HG03095 (cell line): Measurements from ENCODE around the gene BLM.
"Not testable (repeated sequence)": the region's sequence is repeated elsewhere in the genome, so short reads cannot be mapped to it uniquely, and the experiment has no call there.

ENCODE experiments used
- ATAC-seq: cut with Tn5 transposase; IDR thresholded peaks from one replicate; pipeline ENCODE4 v1.9.1; 2021; ENCODE audit warnings: moderate library complexity; ENCODE audit not compliant: unreplicated experiment

Gene BLM

DNA sequence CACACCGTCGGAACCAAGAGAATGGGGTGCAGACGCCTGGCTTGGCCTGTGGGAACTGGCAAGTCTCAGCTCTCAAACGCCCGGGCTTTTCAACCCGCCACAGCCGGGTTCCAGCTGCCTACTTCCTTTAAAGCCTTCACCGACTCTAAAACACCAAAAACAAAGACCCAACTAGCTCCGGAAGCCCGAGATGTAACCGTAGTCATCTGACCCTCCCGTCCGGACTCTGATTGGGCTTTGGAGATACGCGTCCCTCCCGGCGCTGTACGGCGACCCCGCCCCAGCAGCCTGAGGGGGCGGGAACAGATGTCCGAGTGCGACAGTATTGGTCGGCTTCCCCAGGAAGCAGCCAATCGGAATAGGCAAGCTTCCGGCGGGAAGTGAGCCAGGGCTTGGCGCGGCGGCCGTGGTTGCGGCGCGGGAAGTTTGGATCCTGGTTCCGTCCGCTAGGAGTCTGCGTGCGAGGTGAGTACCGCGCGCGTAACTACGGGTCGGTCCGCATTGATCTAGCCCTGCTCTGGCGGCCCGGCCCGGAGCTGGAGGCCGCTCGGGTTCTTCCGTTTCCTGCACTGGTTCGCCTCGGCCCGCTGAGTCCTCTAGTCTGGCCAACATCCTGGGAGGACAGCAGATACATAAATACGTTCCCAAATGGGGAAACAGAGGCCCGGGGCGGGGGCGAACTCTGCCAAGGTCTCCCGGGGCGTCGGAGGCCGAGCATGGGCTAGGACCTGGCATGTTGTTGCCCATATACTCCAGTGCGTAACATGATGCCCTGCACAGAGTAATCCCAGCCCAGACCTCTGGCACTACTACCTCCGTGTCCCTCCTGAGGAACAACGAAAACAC lies at the start of gene BLM:
Gene BLM (plus strand): TSS at position 371 of the 846 bp plus-strand sequence. CDS start 30,047 bp downstream, outside the sequence.
- ATAC-seq = peak; percentile 99

DNA sequence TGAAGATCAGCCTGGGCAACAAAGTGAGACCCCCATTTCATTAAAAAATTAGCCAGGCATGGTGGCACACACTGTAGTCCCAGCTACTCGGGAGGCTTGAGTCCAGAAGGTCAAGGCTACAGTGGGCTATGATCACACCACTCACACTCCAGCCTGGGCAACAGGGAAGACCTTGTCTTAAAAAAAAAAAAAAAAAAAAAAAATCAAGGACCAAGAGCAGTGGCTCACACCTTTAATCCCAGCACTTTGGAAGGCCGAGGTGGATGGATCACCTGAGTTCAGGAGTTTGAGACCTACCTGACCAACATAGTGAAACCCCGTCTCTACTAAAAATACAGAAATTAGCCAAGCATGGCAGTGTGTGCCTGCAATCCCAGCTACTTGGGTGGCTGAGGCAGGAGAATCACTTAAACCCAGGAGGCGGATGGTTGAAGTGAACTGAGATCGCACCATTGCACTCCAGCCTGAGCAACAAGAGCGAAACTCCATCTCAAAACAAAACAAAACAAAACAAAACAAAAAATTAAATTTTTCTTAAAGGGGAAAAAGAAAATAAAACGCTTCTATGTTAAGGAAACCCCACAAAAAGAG lies 49.3 kb upstream of the BLM start:
- ATAC-seq = not testable (repeated sequence)

DNA sequence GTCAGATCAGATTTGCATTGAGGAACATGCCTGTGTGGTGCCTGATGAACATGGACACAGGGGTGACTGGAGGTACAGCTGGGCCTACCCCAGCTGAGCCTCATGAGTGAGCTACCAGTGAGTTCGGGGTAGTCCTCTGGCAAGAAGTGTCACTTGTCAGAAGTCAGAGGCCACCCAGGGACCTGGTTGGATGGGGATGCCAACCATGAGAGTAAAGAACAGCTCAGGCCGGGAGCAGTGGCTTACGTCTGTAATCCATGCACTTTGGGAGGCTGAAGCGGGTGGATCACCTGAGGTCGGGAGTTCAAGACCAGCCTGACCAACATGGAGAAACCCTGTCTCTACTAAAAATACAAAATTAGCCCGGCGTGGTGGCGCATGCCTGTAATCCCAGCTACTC lies 46.5 kb upstream of the BLM start:
- ATAC-seq = not testable (repeated sequence)

DNA sequence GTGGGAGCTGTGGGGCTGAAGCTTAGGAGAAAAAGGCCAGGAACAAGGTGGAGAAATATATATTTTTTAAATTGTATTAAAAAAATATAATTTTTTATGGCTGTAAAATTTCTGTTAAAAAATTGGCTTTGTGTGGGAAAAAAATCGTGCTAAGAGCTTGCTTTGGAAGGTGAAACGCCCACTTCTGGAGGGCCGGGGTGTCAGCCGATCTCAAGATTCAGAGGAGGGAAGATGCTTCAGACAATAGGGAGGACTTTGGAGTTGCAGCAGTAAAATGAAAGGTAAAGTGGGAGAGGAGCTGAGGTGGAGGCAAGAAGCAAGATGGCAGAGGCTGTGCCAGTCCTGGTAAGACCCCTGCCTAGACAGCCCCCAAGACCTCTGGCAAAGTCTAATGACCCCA lies 45.9 kb upstream of the BLM start:
- no peak for ATAC-seq

DNA sequence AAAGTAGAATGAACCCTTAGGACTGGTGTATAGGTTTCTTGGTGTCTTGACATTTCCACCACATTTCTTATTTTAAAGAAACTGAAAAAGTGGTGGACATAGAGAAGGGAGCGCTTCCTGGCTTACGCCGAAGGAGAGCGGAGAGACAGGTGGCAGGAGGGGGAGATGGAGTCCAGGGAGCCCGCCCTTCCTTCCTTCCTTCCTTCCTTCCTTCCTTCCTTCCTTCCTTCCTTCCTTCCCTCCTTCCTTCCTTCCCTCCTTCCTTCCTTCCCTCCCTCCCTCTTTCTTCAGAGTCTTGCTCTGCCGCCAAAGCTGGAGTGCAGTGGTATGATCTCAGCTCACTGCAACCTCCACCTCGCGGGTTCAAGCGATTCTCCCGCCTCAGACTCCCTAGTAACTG lies 43.8 kb upstream of the BLM start:
- not testable (repeated sequence) for ATAC-seq

- ATAC-seq = no peak
These were observed 42.7 kb upstream of the BLM start for GRCh38 chr15:90674476-90674875.

DNA sequence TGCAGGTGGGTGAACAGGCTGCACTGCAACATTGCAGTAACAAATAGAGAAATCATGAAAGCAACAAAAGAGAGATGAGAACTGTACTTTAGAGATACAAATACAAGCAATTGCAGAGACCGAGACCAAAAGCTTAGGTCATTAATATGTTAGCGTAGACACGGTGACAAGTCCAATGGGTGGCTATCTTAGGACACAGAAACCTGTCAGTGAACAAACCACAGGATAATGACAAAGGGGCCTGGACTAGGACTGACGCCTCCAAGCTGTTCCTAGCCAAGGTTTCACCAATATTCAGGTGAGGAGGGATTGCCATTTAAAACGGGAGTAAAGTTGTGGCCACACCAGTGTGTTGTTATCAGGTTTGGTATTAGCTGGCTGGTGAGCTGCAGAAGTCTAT lies 41.7 kb upstream of the BLM start:
- no peak for ATAC-seq

- ATAC-seq = no peak
These were observed 39.0 kb upstream of the BLM start for GRCh38 chr15:90677807-90678790.

GRCh38 chr15:90679959-90680358 lies 37.2 kb upstream of the BLM start:
- ATAC-seq = no peak

DNA sequence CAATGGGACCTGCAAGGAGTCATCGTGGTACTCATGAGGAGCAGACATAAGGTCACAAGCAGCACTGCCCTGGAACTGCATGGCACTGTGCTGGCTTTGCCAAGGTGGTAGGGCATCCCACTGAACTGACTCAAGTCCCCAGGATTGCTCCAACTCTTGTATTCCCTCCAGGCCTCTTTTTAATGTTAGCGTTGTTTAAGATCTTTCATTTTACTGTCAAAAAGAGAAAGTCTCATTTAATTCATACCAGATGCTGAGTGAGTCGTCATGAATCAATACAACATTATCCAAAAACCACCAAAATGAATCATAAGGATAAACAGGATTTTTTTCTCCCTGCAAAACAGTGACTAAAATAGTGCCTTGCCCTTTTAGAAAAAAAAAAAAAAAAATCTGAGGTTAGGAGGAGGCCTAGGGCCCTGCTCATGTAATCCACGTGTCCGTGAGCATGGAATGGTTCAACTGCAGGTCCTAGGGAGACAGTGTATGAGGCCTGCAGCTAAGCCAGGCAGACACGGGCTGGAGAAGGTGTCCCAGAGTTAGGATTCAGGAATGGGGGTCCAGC lies 36.7 kb upstream of the BLM start:
- no peak for ATAC-seq

GRCh38 chr15:90681056-90681455 lies 36.1 kb upstream of the BLM start:
- no peak for ATAC-seq

DNA sequence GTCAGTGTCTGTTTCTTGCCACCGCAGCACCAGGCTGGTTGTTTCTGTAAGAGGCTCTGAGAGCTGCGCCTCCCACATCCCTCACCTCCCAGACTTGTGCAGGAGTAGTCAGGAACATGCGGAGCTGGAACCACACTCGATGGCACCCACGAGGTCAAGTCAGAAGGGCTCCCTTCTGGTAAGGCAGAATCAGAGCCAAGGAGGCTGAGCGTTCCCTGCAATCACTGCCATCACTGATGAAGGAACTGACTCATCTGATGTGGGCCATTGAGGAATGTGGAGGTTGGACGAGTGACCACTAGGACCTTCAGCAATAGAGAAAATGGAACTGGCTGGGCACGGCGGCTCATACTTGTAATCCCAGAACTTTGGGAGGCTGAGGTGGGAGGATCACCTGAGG lies 35.7 kb upstream of the BLM start:
- no peak for ATAC-seq

DNA sequence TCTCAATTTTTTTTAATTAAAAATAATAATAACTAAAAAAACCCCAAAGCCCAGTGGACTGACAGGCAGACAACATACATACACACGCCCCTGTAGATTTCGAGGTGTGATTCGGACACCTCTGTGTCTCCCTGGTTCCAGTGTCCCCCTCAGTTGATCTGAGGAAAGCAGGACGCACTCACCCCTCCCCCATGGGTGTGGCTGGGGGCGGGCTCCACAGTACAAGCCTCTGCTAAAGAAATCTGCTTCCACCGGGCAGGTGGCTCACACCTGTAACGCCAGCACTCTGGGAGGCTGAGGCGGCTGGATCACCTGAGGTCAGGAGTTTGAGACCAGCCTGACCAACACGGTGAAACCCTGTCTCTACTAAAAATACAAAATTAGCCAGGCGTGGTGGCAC lies 33.8 kb upstream of the BLM start:
- no peak for ATAC-seq

GRCh38 chr15:90683876-90684275 lies 33.3 kb upstream of the BLM start:
- no peak for ATAC-seq

GRCh38 chr15:90684281-90684680 lies 32.9 kb upstream of the BLM start:
- no peak for ATAC-seq

- ATAC-seq = peak; percentile 35
These were observed 31.3 kb upstream of the BLM start for GRCh38 chr15:90685591-90686434.

- ATAC-seq = peak; percentile 79
These were observed 30.5 kb upstream of the BLM start for GRCh38 chr15:90686435-90687218.

DNA sequence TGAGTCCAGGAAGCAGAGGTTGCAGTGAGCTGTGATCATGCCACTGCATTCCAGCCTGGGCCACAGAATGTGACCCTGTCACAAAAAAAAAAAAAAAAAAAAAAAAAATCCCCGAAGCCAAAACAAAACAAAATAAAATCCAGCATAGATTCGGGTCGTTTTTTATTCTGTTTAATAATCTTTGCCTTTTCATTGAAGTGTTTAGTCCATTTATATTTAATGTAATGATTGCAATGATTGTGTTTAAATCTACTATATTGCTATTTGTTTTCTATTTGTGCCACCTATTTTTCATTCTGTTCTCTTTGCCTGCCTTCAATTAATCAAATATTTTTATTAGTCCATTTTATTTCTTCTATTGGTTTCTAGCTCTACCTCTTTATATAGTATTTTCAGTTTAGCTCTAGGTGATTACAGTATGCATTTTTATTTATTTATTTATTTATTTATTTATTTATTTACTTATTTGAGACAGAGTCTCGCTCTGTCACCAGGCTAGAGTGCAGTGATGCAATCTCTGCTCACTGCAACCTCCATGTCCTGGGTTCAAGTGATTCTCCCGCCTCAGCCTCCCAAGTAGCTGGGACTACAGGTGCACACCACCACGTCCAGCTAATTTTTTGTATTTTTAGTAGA lies 27.7 kb upstream of the BLM start:
- not testable (repeated sequence) for ATAC-seq

- ATAC-seq = no peak
These were observed 26.6 kb upstream of the BLM start for GRCh38 chr15:90690585-90690984.
